D721Med (cell line): ENCODE data around the gene LY6G5C.

ENCODE experiments used
- DNase-seq: peaks from one replicate; pipeline ENCODE4 v3.0.0; 2011; ENCODE audit warnings: low spot score; ENCODE audit not compliant: insufficient read length
- FAIRE-seq: peaks from 2 replicates; lab custom pipeline; 2011; peaks lifted over from hg19 to GRCh38; lab: Jason Lieb, UNC
- CTCF ChIP-seq: IDR thresholded peaks from 2 replicates; pipeline ENCODE4 v1.5.1; 2012; ENCODE audit warnings: mild to moderate bottlenecking, control low read depth; ENCODE audit not compliant: insufficient read depth; ENCODE audit errors: missing control alignments

LY6G5C gene

GRCh38 chr6:31689249-31690110 is 8.6 kb upstream of the LY6G5C start:
- no peak for DNase-seq
- FAIRE-seq: no peak
- peak; percentile 15 for TF ChIP-seq CTCF

GRCh38 chr6:31687860-31688693 is 7.2 kb upstream of the LY6G5C start:
- DNase-seq (no peak), FAIRE-seq (no peak)
- TF ChIP-seq CTCF: no peak

GRCh38 chr6:31687321-31687720 is 6.5 kb upstream of the LY6G5C start:
- DNase-seq (no peak), FAIRE-seq (no peak)
- no peak for TF ChIP-seq CTCF

GRCh38 chr6:31686483-31686882 is 5.6 kb upstream of the LY6G5C start:
- FAIRE-seq (no peak), DNase-seq (no peak)
- TF ChIP-seq CTCF: no peak

GRCh38 chr6:31683591-31683990 is 2.7 kb upstream of the LY6G5C start:
- no peak for TF ChIP-seq CTCF
- FAIRE-seq (no peak), DNase-seq (no peak)

- DNase-seq (no peak), FAIRE-seq (no peak)
- TF ChIP-seq CTCF: no peak
Measured at GRCh38 chr6:31681135-31681671, 336 bp upstream of the LY6G5C start.

GRCh38 chr6:31677955-31678354 is 2.9 kb downstream of the LY6G5C start:
- FAIRE-seq: no peak
- DNase-seq: no peak

More at GRCh38 chr6:31677955-31678354, 2.9 kb downstream of the LY6G5C start:
- TF ChIP-seq CTCF: no peak
